Thyroid gland (tissue), 4 donors: ENCODE measurements around the gene NPFFR1. TPM values are rescaled to one million over a fixed set of nuclear protein-coding genes. Genes with fewer than 3 reads are reported as not detected.

Experiments
- DNase-seq, 2 donors: peaks; one replicate each; pipeline ENCODE4 v3.0.0-alpha.2; 2019
- H3K27ac ChIP-seq, 3 donors: fragments of 200-600 bp; sonication (generic); 1 replicate in 2 of 3; 2 replicates in 1 of 3; pipeline ENCODE4 v1.5.1; 2016 to 2019; ENCODE audit warnings: mild to moderate bottlenecking in 1 of 3, moderate library complexity in 1 of 3
- H3K27me3 ChIP-seq: fragments of 200-600 bp; sonication (generic); one replicate; pipeline ENCODE4 v1.5.1; 2019
- H3K36me3 ChIP-seq, 2 donors: fragments of 200-600 bp; sonication (generic); one replicate each; pipeline ENCODE4 v1.5.1; 2016 to 2019
- H3K4me1 ChIP-seq, 2 donors: fragments of 200-600 bp; sonication (generic); one replicate each; pipeline ENCODE4 v1.5.1; 2017 to 2019
- H3K4me3 ChIP-seq, 3 donors: fragments of 200-600 bp; sonication (generic); replicated peaks in 1 of 3; 1 replicate in 2 of 3; 2 replicates in 1 of 3; pipeline ENCODE4 v1.5.1; 2016; ENCODE audit warnings: mild to moderate bottlenecking in 1 of 3
- H3K9me3 ChIP-seq: fragments of 200-600 bp; sonication (generic); one replicate; pipeline ENCODE4 v1.5.1; 2017
- POLR2A ChIP-seq, 2 donors: fragments of 450-650 bp; IDR thresholded peaks; one replicate each; pipeline ENCODE4 v1.6.1; 2017; ENCODE audit warnings: antibody characterized with exemption in 2 of 2, mild to moderate bottlenecking in 2 of 2, moderate library complexity in 1 of 2
- WGBS, 2 donors: methylation state at CpG; one replicate each; pipeline ENCODE4 v1.1.5; 2017; 5-methylcytosine and 5-hydroxymethylcytosine counted together
- intact Hi-C: fragments of 100-400 bp; cut with DNase I; formaldehyde crosslinking; loops from one replicate; pipeline ENCODE4 v1.15.1; 2023
- total RNA-seq, 4 donors: library from RNA; depleted of rRNA; stranded (reverse); fragments of >200 nt; gene quantifications; one replicate each; pipeline ENCODE4 v1.2.3, GENCODE V29; 2016
- TF ChIP-seq, protein P1 (sequence below), 6 experiments: fragments of 200-600 bp in 3 of 6; fragments of 450-650 bp in 3 of 6; sonication (generic) in 3 of 6; IDR thresholded peaks; one replicate each; pipeline ENCODE4 v1.5.1; 2016 to 2019; ENCODE audit warnings: antibody characterized with exemption in 6 of 6, mild to moderate bottlenecking in 2 of 6, inconsistent platforms in 1 of 6, moderate library complexity in 1 of 6

The NPFFR1 gene
- total RNA-seq, 4 donors from 2014 or later = under 0.01 to 0.13 (median 0.05) TPM; not detected in 1

DNA sequence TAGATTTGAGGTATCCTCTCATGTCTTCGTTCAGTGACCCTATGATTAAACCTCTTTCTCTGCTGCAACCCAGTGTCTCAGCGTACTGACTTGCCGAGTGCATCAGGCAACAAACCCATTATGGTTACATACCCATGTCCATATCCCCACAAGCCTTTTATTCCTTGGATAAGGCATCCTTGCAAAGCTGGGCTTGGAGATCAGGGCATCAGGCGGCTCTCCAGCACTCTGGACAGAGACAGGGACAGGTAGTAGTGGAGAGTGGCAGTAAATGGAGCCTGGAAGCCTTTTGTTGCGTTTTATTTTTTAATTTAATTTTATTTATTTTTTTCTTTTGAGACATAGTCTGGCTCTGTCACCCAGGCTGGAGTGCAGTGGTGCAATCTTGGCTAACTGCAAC, 32.0 kb upstream of the NPFFR1 start:
- WGBS, 2 donors = 86 to 93% methylated on average over 5 of the region's 5 CpGs
- TF ChIP-seq, protein P1, sequence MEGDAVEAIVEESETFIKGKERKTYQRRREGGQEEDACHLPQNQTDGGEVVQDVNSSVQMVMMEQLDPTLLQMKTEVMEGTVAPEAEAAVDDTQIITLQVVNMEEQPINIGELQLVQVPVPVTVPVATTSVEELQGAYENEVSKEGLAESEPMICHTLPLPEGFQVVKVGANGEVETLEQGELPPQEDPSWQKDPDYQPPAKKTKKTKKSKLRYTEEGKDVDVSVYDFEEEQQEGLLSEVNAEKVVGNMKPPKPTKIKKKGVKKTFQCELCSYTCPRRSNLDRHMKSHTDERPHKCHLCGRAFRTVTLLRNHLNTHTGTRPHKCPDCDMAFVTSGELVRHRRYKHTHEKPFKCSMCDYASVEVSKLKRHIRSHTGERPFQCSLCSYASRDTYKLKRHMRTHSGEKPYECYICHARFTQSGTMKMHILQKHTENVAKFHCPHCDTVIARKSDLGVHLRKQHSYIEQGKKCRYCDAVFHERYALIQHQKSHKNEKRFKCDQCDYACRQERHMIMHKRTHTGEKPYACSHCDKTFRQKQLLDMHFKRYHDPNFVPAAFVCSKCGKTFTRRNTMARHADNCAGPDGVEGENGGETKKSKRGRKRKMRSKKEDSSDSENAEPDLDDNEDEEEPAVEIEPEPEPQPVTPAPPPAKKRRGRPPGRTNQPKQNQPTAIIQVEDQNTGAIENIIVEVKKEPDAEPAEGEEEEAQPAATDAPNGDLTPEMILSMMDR (IDR thresholded peaks at IDR 0.05) = no peak
- no peak for TF ChIP-seq POLR2A (IDR thresholded peaks at IDR 0.05)

DNA sequence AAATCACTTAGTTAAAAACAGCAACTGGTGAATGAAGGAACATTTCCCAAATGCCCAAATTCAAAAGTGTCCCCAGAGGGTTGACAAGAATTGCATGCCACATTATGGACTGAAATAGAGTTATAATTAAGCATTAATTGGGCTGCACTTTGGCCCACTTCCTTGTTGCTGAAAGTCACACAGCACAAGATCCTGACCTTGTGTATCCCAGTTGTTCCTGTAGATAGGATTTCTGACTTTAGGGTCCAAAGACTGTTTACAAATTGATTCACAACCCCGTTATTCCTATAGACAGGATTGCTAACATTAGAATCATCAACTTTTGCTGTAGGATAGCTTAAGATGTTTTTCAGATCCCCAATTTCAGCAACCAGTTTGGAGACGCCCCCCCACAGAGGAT, 31.5 kb upstream of the NPFFR1 start:
- Histone ChIP-seq H3K27ac (no peak overlapping the region), H3K4me1 (no peaks in the 10 kb centered on the region), H3K9me3 (no peaks in the 10 kb centered on the region), H3K4me3 (no peak overlapping the region), H3K36me3 (no peaks in the 10 kb centered on the region), H3K27me3 (no peaks in the 10 kb centered on the region)
- 83% methylated on average over 2 of the region's 2 CpGs for WGBS, 2 donors
- intact Hi-C loops = no loop called here
- DNase-seq = no peak
- TF ChIP-seq, protein P1 (IDR thresholded peaks at IDR 0.05) = no peak
- TF ChIP-seq POLR2A (IDR thresholded peaks at IDR 0.05) = no peak

More for the DNA sequence above, 32.0 kb upstream of the NPFFR1 start:
- no peak for DNase-seq
- H3K27ac ChIP-seq = no peak overlapping the region
- H3K4me3 ChIP-seq = no peak overlapping the region
- no peaks in the 10 kb centered on the region for H3K9me3 ChIP-seq
- H3K4me1 ChIP-seq = no peaks in the 10 kb centered on the region
- no peaks in the 10 kb centered on the region for H3K36me3 ChIP-seq
- intact Hi-C loops = no loop called here
- H3K27me3 ChIP-seq = no peaks in the 10 kb centered on the region

GRCh38 chr10:70312972-70313371, 29.2 kb upstream of the NPFFR1 start:
- no peaks in the 10 kb centered on the region for H3K27me3 ChIP-seq
- intact Hi-C loops = no loop called here
- 84 to 88% methylated on average over 4 of the region's 4 CpGs for WGBS, 2 donors
- H3K4me3 ChIP-seq = no peak overlapping the region
- H3K36me3 ChIP-seq = no peaks in the 10 kb centered on the region
- DNase-seq = no peak
- no peaks in the 10 kb centered on the region for H3K9me3 ChIP-seq
- H3K4me1 ChIP-seq = no peaks in the 10 kb centered on the region
- no peak for TF ChIP-seq POLR2A (IDR thresholded peaks at IDR 0.05)
- TF ChIP-seq, protein P1 (IDR thresholded peaks at IDR 0.05) = no peak
- no peak overlapping the region for H3K27ac ChIP-seq

GRCh38 chr10:70312249-70312648, 28.4 kb upstream of the NPFFR1 start:
- TF ChIP-seq, protein P1 (IDR thresholded peaks at IDR 0.05) = no peak
- TF ChIP-seq POLR2A (IDR thresholded peaks at IDR 0.05) = no peak
- H3K9me3 ChIP-seq = no peaks in the 10 kb centered on the region
- H3K36me3 ChIP-seq = no peaks in the 10 kb centered on the region
- no peak for DNase-seq
- H3K27me3 ChIP-seq = no peaks in the 10 kb centered on the region
- intact Hi-C loops = no loop called here
- H3K27ac ChIP-seq = no peak overlapping the region
- no peak overlapping the region for H3K4me3 ChIP-seq
- WGBS, 2 donors = 83 to 93% methylated on average over 4 to 5 of the region's 5 CpGs
- no peaks in the 10 kb centered on the region for H3K4me1 ChIP-seq

GRCh38 chr10:70311698-70312097, 27.9 kb upstream of the NPFFR1 start:
- 89 to 96% methylated on average over 3 of the region's 3 CpGs for WGBS, 2 donors
- Histone ChIP-seq H3K4me3 (no peak overlapping the region), H3K36me3 (no peaks in the 10 kb centered on the region), H3K27ac (no peak overlapping the region), H3K4me1 (no peaks in the 10 kb centered on the region), H3K9me3 (no peaks in the 10 kb centered on the region), H3K27me3 (no peaks in the 10 kb centered on the region)
- no peak for TF ChIP-seq POLR2A (IDR thresholded peaks at IDR 0.05)
- TF ChIP-seq, protein P1 (IDR thresholded peaks at IDR 0.05) = no peak
- intact Hi-C loops = no loop called here
- DNase-seq = no peak
